Raji (cell line): ENCODE data around the gene ADM5.

Source experiments
- POLR2A ChIP-seq: IDR thresholded peaks from 2 replicates; pipeline ENCODE4 v1.6.1; 2011; ENCODE audit warnings: low read depth, low read length, control low read depth; ENCODE audit not compliant: insufficient read depth

ADM5 gene

GRCh38 chr19:49699364-49699763 lies 10.0 kb downstream of the ADM5 start:
- no peak for TF ChIP-seq POLR2A

DNA sequence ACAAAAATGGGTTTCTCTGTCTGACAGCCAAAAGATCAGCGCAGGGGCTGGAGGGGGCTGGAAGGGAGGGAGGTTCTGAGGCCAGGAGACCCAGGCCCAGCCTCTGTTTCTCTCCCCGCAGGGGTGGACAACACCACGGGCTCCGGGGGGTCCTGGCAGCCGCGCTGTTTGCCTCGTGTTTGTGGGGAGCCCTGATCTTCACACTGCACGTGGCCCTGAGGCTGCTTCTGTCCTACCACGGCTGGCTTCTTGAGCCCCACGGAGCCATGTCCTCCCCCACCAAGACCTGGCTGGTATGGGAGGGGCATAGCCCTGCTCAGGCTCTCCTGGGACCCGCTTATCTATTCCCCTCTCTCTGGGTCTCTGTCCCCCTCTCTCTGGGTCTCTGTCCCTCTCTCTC lies 11.2 kb downstream of the ADM5 start:
- TF ChIP-seq POLR2A, result no peak

- no peak for TF ChIP-seq POLR2A
Observed at GRCh38 chr19:49701271-49701786, 11.9 kb downstream of the ADM5 start.

DNA sequence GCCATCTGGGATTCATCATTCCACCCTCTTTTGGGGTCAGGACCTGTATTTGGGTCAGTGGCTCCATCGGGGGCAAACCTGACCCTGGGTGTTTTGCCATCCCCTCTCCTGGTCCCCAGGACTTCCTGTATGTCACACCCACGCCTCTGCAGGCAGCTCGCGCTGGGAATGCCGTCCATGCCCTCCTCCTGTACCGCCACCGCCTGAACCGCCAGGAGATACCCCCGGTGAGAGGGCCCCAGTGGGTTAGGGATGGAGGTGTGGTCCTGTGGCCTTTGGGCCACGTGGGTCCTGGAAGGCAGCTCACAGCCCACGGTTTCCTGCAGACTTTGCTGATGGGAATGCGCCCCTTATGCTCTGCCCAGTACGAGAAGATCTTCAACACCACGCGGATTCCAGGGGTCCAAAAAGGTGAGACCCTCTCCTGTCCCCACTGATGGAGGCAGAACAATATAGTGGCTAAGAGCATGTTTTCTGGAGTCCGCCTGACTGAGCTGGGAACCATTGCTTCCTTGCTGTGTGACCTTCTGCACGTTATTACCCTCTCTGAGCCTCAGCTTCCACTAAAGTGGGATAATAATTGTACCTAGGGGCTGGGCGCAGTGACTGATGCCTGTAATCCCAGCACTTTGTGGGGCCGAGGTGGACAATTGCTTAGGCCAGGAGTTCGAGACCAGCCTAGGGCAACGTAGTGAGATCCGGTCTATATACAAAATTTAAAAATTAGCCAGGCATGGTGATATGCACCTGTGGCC lies 15.7 kb downstream of the ADM5 start:
- no peak for TF ChIP-seq POLR2A

GRCh38 chr19:49705919-49706318 lies 16.5 kb downstream of the ADM5 start:
- no peak for TF ChIP-seq POLR2A

DNA sequence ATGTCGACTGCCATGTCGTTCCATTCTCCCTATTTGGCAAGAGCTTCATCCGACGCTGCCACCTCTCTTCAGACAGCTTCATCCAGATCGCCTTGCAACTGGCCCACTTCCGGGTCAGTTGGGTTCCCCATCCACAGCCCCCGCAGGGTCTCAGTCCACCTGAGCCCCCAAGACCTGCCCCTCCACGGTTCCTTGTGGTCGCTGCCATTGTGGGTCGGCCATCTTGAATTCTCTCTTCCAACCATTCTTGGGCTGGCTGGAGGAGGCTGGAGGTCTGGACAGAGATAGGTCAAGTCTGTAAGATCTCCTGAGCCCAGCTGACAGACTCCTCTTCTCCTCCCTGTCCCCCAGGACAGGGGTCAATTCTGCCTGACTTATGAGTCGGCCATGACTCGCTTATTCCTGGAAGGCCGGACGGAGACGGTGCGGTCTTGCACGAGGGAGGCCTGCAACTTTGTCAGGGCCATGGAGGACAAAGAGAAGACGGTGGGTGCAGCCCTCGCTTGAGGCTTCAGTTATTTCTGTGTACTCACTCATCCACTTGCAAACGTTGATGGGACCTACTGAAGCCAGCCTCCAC lies 21.1 kb downstream of the ADM5 start:
- no peak for TF ChIP-seq POLR2A

DNA sequence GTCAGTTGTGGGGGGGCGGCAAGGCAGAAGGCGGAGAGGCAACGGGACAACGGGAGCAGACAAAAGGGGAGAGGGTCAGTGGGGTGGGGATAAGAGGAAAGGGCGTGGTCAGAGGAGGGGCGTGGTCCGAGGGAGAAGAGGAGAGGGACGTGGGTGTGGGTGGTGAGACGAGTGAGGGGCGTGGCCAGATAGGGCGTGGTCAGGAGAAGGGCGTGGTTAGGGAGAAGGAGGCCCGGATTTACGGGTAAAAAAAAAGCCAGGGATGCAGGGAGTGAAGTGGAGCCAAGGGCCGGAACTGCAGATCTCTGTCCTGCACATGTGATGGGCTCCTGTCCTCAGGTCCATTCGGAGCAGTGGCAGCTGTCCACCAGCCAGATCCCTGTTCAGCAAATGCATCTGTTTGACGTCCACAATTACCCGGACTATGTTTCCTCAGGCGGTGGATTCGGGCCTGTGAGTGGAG lies 23.0 kb downstream of the ADM5 start:
- no peak for TF ChIP-seq POLR2A

- TF ChIP-seq POLR2A, result no peak
Observed at GRCh38 chr19:49713236-49713845, 23.9 kb downstream of the ADM5 start.

DNA sequence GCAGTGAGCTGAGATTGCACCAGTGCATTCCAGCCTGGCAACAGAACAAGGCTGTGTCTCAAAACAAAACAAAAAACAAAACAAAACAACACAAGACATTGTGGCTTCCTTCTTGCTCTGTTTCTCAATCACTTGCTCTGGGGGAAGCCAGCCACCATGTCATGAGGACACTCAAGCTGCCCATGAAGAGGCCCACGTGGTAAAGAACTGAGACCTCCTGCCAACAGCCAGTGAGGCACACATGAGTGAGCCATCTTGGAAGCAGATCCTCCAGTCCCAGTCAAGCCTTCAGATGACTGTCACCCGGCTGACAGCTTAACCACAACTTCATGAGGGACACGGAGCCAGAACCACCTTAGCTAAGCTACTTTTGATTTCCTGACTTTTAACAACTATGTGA lies 26.8 kb downstream of the ADM5 start:
- TF ChIP-seq POLR2A, result no peak

GRCh38 chr19:49718511-49718910 lies 29.1 kb downstream of the ADM5 start:
- TF ChIP-seq POLR2A, result no peak

DNA sequence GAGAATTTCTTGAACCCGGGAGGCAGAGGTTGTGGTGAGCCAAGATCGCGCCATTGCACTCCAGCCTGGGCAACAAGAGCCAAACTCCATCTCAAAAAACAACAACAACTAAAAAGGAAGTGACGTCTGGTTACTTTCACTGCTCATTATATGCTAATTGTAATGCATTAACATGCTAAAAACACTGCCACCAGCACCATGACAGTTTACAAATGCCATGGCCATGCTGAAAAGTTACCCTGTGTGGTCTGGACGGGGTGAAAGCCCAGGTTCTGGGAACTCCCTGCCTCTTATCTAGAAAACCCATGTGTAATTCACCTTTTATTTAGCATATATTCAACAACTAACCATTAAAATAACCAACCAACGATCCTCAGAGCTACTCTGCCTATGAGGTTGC lies 29.6 kb downstream of the ADM5 start:
- no peak for TF ChIP-seq POLR2A

- no peak for TF ChIP-seq POLR2A
Observed at GRCh38 chr19:49727217-49728030, 38.0 kb downstream of the ADM5 start.

- TF ChIP-seq POLR2A, result no peak
Observed at GRCh38 chr19:49730166-49730565, 40.8 kb downstream of the ADM5 start.

GRCh38 chr19:49738268-49738667 lies 48.9 kb downstream of the ADM5 start:
- TF ChIP-seq POLR2A, result no peak

DNA sequence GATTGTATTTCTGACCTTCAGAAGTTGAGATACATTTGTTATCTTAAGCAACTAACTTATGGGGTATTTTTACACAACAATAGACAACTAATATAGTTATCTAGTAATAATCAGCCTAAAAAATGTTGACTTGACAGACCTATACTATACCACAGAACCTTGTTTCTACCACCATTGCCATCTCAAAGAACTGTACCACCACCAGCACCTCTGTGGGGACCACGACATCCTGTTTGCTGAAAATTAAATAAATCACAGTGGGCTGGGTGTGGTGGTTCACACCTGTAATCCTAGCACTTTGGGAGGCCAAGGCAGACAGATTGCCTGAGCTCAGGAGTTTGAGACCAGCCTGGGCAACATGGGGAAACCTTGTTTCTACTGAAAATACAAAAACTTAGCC lies 49.7 kb downstream of the ADM5 start:
- no peak for TF ChIP-seq POLR2A
